Right ventricle myocardium inferior (tissue), 1 donor: ENCODE data around the gene STAC. TPM values are rescaled to one million over a fixed set of nuclear protein-coding genes. Genes with fewer than 3 reads are reported as not detected.
"Not testable (repeated sequence)": the region's sequence is repeated elsewhere in the genome, so short reads cannot be mapped to it uniquely, and the experiment has no call there.

Source experiments
- ATAC-seq: fragments of 200-7000 bp; cut with Tn5 transposase; one replicate; pipeline ENCODE4 v1.9.1; 2020; ENCODE audit warnings: mild to moderate bottlenecking, moderate library complexity
- DNase-seq: peaks from one replicate; pipeline ENCODE4 v3.0.0; 2021; ENCODE audit errors: missing footprints
- intact Hi-C: fragments of 100-400 bp; cut with DNase I; formaldehyde crosslinking; loops from one replicate; pipeline ENCODE4 v1.11.0; 2022
- total RNA-seq: library from RNA; stranded (reverse); fragmentation: NEBNext Ultra II Directional; extraction: Animal tissue kit (Norgen Biotek cat#: 25700); gene quantifications from one replicate; pipeline ENCODE4 v1.2.1, GENCODE V29; 2021
- donor health status: DM: no; HTN: yes; CAD: no; lungs with severe emphysema.

The STAC gene
- total RNA-seq, 1 donor from 2014 or later, result 0.35 TPM

- no peak for ATAC-seq
- DNase-seq, result no peak
- intact Hi-C loops, result no loop called here
Measured at GRCh38 chr3:36548712-36549111, 168.4 kb downstream of the STAC start.

- intact Hi-C loops, result no loop called here
- DNase-seq, result no peak
- no peak for ATAC-seq
Measured at GRCh38 chr3:36557021-36557707, 176.9 kb downstream of the STAC start.

- intact Hi-C loops, result no loop called here
- no peak for ATAC-seq
- no peak for DNase-seq
Measured at GRCh38 chr3:36557708-36558421, 177.6 kb downstream of the STAC start.

- intact Hi-C loops, result no loop called here
- DNase-seq, result no peak
- ATAC-seq, result no peak
Measured at GRCh38 chr3:36558961-36559360, 178.7 kb downstream of the STAC start.

- ATAC-seq, result no peak
- DNase-seq, result no peak
- intact Hi-C loops, result no loop called here
Measured at GRCh38 chr3:36560685-36561084, 180.4 kb downstream of the STAC start.

GRCh38 chr3:36561601-36562000 is 181.3 kb downstream of the STAC start:
- DNase-seq, result no peak
- intact Hi-C loops, result no loop called here
- ATAC-seq, result no peak

GRCh38 chr3:36562945-36563344 is 182.6 kb downstream of the STAC start:
- intact Hi-C loops, result no loop called here
- no peak for ATAC-seq

GRCh38 chr3:36575241-36575640 is 194.9 kb downstream of the STAC start:
- no peak for ATAC-seq
- no peak for DNase-seq
- intact Hi-C loops, result no loop called here

More at GRCh38 chr3:36562945-36563344, 182.6 kb downstream of the STAC start:
- DNase-seq, result no peak

GRCh38 chr3:36578418-36578817 is 198.1 kb downstream of the STAC start:
- DNase-seq, intact Hi-C loops, ATAC-seq: not testable (repeated sequence)

- no peak for ATAC-seq
- no peak for DNase-seq
- intact Hi-C loops, result no loop called here
Measured at GRCh38 chr3:36579746-36580145, 199.4 kb downstream of the STAC start.

GRCh38 chr3:36580716-36581115 is 200.4 kb downstream of the STAC start:
- intact Hi-C loops, result no loop called here
- no peak for DNase-seq
- ATAC-seq, result no peak

- DNase-seq, result no peak
- no peak for ATAC-seq
- intact Hi-C loops, result no loop called here
Measured at GRCh38 chr3:36591959-36592358, 211.7 kb downstream of the STAC start.

GRCh38 chr3:36595511-36595910 is 215.2 kb downstream of the STAC start:
- intact Hi-C loops, result no loop called here
- ATAC-seq (no peak), DNase-seq (no peak)

- DNase-seq (no peak), ATAC-seq (no peak)
- intact Hi-C loops, result no loop called here
Measured at GRCh38 chr3:36596419-36596818, 216.1 kb downstream of the STAC start.

- DNase-seq (no peak), ATAC-seq (no peak)
- intact Hi-C loops, result no loop called here
Measured at GRCh38 chr3:36597422-36597821, 217.1 kb downstream of the STAC start.
